Mammary epithelial cell (primary cell): ENCODE results near the gene AGPAT2.

Experiments used
- EZH2 ChIP-seq: IDR thresholded peaks from 2 replicates; pipeline ENCODE4 v1.6.1; 2012; ENCODE audit warnings: low read length, inconsistent platforms, borderline replicate concordance
- TF ChIP-seq, protein P1 (sequence below), 2 donors: IDR thresholded peaks in 1 of 2; conservative IDR thresholded peaks in 1 of 2; 2 replicates each; pipeline ENCODE4 v1.5.1; 2011 to 2012; ENCODE audit warnings: inconsistent platforms in 2 of 2, low read length in 2 of 2, mild to moderate bottlenecking in 2 of 2, control low read depth in 1 of 2, low read depth in 1 of 2; ENCODE audit not compliant: insufficient read depth in 1 of 2; ENCODE audit errors: extremely low read depth in 1 of 2

DNA sequence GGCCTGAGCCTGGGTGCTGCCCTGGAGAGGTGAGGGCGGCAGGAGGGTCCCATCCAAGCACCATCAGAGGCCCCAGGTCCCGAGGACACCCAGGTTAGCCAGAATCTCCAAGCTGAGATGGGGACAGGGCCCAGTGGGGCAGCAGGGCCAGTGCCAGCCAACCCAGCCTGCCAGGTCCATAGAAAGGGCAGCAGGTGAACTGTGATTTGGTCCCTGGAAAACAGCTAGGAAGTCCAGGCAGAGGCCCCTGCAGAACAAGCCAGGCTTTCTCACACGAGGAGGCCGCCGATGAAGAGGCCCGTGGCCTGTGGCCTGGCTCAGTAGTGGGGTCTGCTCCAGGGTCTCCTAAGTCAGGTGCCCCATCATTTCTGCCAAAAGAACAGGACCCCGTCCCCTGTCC, 2.0 kb downstream of the AGPAT2 start:
- TF ChIP-seq, protein P1, sequence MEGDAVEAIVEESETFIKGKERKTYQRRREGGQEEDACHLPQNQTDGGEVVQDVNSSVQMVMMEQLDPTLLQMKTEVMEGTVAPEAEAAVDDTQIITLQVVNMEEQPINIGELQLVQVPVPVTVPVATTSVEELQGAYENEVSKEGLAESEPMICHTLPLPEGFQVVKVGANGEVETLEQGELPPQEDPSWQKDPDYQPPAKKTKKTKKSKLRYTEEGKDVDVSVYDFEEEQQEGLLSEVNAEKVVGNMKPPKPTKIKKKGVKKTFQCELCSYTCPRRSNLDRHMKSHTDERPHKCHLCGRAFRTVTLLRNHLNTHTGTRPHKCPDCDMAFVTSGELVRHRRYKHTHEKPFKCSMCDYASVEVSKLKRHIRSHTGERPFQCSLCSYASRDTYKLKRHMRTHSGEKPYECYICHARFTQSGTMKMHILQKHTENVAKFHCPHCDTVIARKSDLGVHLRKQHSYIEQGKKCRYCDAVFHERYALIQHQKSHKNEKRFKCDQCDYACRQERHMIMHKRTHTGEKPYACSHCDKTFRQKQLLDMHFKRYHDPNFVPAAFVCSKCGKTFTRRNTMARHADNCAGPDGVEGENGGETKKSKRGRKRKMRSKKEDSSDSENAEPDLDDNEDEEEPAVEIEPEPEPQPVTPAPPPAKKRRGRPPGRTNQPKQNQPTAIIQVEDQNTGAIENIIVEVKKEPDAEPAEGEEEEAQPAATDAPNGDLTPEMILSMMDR (conservative IDR thresholded peaks at IDR 0.05 in 1 of 2, IDR thresholded peaks at IDR 0.05 in 1 of 2; ENCODE audit: extremely low read depth in 1 of 2, insufficient read depth in 1 of 2, low read depth in 1 of 2, low read length in 2 of 2), result no peak
- no peak for TF ChIP-seq EZH2
